ENCODE data around the gene SRA1.

The SRA1 gene

GRCh38 chr5:140571105-140571504, 13.8 kb upstream of the SRA1 start:
- no peak for DNase-seq (ENCODE audit: low read depth)
- no peak for TF ChIP-seq CTCF (IDR thresholded peaks at IDR 0.05; ENCODE audit: low read depth, low read length, missing control alignments)
- no peak overlapping the region for H3K4me3 ChIP-seq (ENCODE audit: low read depth, low read length)

- DNase-seq (ENCODE audit: low read depth), result no peak
- no peak for TF ChIP-seq CTCF (IDR thresholded peaks at IDR 0.05; ENCODE audit: low read depth, low read length, missing control alignments)
- no peak overlapping the region for H3K4me3 ChIP-seq (ENCODE audit: low read depth, low read length)
Measured at GRCh38 chr5:140570488-140570887, 13.2 kb upstream of the SRA1 start.

- no peak for TF ChIP-seq CTCF (IDR thresholded peaks at IDR 0.05; ENCODE audit: low read depth, low read length, missing control alignments)
- DNase-seq (ENCODE audit: low read depth), result no peak
Measured at GRCh38 chr5:140570058-140570457, 12.8 kb upstream of the SRA1 start.

GRCh38 chr5:140569197-140569596, 11.9 kb upstream of the SRA1 start:
- no peak for TF ChIP-seq CTCF (IDR thresholded peaks at IDR 0.05; ENCODE audit: low read depth, low read length, missing control alignments)
- no peak overlapping the region; the same call in 1 of the 2 replicates for H3K4me3 ChIP-seq (ENCODE audit: low read depth, low read length)
- DNase-seq (ENCODE audit: low read depth), result no peak

More at GRCh38 chr5:140570058-140570457, 12.8 kb upstream of the SRA1 start:
- H3K4me3 ChIP-seq (ENCODE audit: low read depth, low read length), result no peak overlapping the region

- no peak for DNase-seq (ENCODE audit: low read depth)
- TF ChIP-seq CTCF (IDR thresholded peaks at IDR 0.05; ENCODE audit: low read depth, low read length, missing control alignments), result no peak
Measured at GRCh38 chr5:140568443-140569063, 11.3 kb upstream of the SRA1 start.

GRCh38 chr5:140567871-140568270, 10.6 kb upstream of the SRA1 start:
- no peak for TF ChIP-seq CTCF (IDR thresholded peaks at IDR 0.05; ENCODE audit: low read depth, low read length, missing control alignments)
- H3K4me3 ChIP-seq (ENCODE audit: low read depth, low read length), result no peak overlapping the region
- no peak for DNase-seq (ENCODE audit: low read depth)

More at GRCh38 chr5:140568443-140569063, 11.3 kb upstream of the SRA1 start:
- no peak overlapping the region for H3K4me3 ChIP-seq (ENCODE audit: low read depth, low read length)

Data from GM12864 (cell line).